Stomach (tissue), 9 donors: Measurements from ENCODE around the gene FAM20B. TPM values are rescaled to one million over a fixed set of nuclear protein-coding genes. Genes with fewer than 3 reads are reported as not detected.

Experiments used
- DNase-seq, 2 donors: peaks; one replicate each; pipeline versions ENCODE4 v3.0.0 to v3.0.0-alpha.2; 2013 to 2019
- H3K27ac ChIP-seq, 5 donors: fragments of 200-600 bp in 4 of 5; sonication (generic) in 4 of 5; one replicate each; pipeline ENCODE4 v1.5.1; 2013 to 2019; ENCODE audit warnings: mild to moderate bottlenecking in 1 of 5, moderate library complexity in 1 of 5
- H3K27me3 ChIP-seq, 3 donors: fragments of 200-600 bp; sonication (generic); one replicate each; pipeline ENCODE4 v1.5.1; 2017 to 2019; ENCODE audit warnings: mixed run types in 1 of 3
- H3K36me3 ChIP-seq, 4 donors: fragments of 200-600 bp; sonication (generic); 1 replicate in 3 of 4; 2 replicates in 1 of 4; pipeline ENCODE4 v1.5.1; 2016 to 2019
- H3K4me1 ChIP-seq, 4 donors: fragments of 200-600 bp; sonication (generic); one replicate each; pipeline ENCODE4 v1.5.1; 2016 to 2019
- H3K4me3 ChIP-seq, 4 donors: fragments of 200-600 bp; sonication (generic) in 3 of 4; one replicate each; pipeline ENCODE4 v1.5.1; 2016 to 2019; ENCODE audit warnings: mild to moderate bottlenecking in 1 of 4
- H3K9me3 ChIP-seq, 4 donors: fragments of 200-600 bp; sonication (generic); one replicate each; pipeline ENCODE4 v1.5.1; 2016 to 2019
- EP300 ChIP-seq: sonication (generic); formaldehyde crosslinking; IDR thresholded peaks from one replicate; pipeline ENCODE4 v1.6.1; 2017; ENCODE audit warnings: antibody characterized with exemption
- POLR2A ChIP-seq, 4 donors: fragments of 450-650 bp; IDR thresholded peaks; one replicate each; pipeline ENCODE4 v1.6.1; 2016; ENCODE audit warnings: antibody characterized with exemption in 4 of 4, control low read depth in 2 of 4, mild to moderate bottlenecking in 1 of 4, moderate library complexity in 1 of 4
- POLR2AphosphoS5 ChIP-seq, 3 donors: sonication (generic); formaldehyde crosslinking; IDR thresholded peaks; one replicate each; pipeline ENCODE4 v1.6.1; 2016; ENCODE audit warnings: antibody characterized with exemption in 3 of 3
- WGBS, 5 donors: extraction: QIAGEN DNeasy Blood & Tissue Kit in 3 of 5; methylation state at CpG; one replicate each; pipeline versions ENCODE4 v1.1.5 to v1.1.7; 2013 to 2018; 5-methylcytosine and 5-hydroxymethylcytosine counted together
- intact Hi-C: fragments of 100-400 bp; cut with DNase I; formaldehyde crosslinking; loops from one replicate; pipeline ENCODE4 v1.15.1; 2023; ENCODE audit warnings: low total_unique reads
- polyA plus RNA-seq, 3 donors: library from polyadenylated mRNA; stranded (reverse); fragments of 200-250 nt; gene quantifications; one replicate each; pipeline ENCODE4 v1.2.3, GENCODE V29; 2013
- total RNA-seq, 5 donors: library from RNA; depleted of rRNA; stranded (reverse); fragments of >200 nt; gene quantifications; one replicate each; pipeline versions ENCODE4 v1.1.0 to v1.2.3, GENCODE V29; 2014 to 2016
- TF ChIP-seq, protein P1 (sequence below), 7 experiments: fragments of 450-650 bp in 4 of 7; fragments of 200-600 bp in 3 of 7; sonication (generic) in 3 of 7; IDR thresholded peaks; one replicate each; pipeline ENCODE4 v1.5.1; 2016 to 2019; ENCODE audit warnings: antibody characterized with exemption in 7 of 7, control low read depth in 2 of 7, mild to moderate bottlenecking in 1 of 7
- donor health status: healthy with polysubstance abuse.
- donor health status: Bipolar disorder and iron deficiency.
- donor health status: healthy.

Gene FAM20B
- total and polyA plus RNA-seq, 8 donors = 8.1 to 43.3 (median 18.5) TPM

DNA sequence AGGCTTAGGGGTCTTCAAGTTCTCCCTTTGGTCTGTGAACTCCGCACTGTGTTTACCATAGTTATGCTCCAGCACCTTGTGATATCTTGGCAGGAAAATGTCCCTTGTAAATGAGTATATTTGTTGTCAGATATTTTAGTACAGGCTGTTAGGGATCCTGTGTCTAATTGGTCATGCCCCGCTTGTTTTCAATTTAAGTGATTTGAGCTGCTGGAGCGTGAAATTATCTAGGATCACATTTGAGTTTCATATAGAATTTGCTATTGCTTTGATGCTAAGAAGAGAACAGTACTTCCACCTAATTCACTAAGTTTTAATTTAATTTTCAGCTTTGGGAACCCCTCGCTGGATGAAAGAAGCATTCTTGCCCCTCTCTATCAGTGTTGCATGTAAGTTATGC lies 40.8 kb downstream of the FAM20B start:
- no peak overlapping the region for H3K27ac ChIP-seq
- no peak for DNase-seq
- 95 to 99% (median 96%) methylated on average over 4 of the region's 4 CpGs for WGBS, 5 donors
- no peaks in the 10 kb centered on the region for H3K9me3 ChIP-seq
- peaks cover 26 to 85% (median 77%) of the 10 kb centered on the region in 4 donors for H3K36me3 ChIP-seq
- H3K27me3 ChIP-seq = no peaks in the 10 kb centered on the region
- TF ChIP-seq POLR2A (IDR thresholded peaks at IDR 0.05) (no peak), POLR2AphosphoS5 (IDR thresholded peaks at IDR 0.05) (no peak), EP300 (no peak)
- TF ChIP-seq, protein P1, sequence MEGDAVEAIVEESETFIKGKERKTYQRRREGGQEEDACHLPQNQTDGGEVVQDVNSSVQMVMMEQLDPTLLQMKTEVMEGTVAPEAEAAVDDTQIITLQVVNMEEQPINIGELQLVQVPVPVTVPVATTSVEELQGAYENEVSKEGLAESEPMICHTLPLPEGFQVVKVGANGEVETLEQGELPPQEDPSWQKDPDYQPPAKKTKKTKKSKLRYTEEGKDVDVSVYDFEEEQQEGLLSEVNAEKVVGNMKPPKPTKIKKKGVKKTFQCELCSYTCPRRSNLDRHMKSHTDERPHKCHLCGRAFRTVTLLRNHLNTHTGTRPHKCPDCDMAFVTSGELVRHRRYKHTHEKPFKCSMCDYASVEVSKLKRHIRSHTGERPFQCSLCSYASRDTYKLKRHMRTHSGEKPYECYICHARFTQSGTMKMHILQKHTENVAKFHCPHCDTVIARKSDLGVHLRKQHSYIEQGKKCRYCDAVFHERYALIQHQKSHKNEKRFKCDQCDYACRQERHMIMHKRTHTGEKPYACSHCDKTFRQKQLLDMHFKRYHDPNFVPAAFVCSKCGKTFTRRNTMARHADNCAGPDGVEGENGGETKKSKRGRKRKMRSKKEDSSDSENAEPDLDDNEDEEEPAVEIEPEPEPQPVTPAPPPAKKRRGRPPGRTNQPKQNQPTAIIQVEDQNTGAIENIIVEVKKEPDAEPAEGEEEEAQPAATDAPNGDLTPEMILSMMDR (IDR thresholded peaks at IDR 0.05) = no peak
- intact Hi-C loops = no loop called here
- no peak overlapping the region for H3K4me3 ChIP-seq
- H3K4me1 ChIP-seq = no peaks in the 10 kb centered on the region

DNA sequence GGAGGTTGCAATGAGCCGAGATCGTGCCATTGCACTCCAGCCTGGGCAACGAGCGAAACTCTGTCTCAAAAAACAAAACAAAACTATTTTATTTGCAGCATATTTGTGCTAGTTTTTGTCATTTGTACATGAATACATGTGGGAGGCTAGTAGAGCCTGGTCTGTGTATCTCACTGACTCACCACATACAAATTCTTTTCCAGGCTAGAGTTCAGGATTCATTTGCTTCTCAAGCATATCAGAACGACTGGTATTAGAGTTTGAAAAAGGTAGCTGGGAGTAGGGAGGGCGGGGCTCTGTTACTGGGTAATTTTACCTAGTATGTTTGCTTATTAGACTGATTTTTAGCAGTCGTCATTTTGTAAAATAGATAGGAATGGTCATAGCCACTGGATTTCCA lies 51.7 kb downstream of the FAM20B start:
- Histone ChIP-seq H3K27ac (peak overlapping the region in 3 of 5 donors; percentile 16 to 76 (median 34)), H3K27me3 (no peaks in the 10 kb centered on the region), H3K4me1 (peaks cover 8 to 16% (median 12%) of the 10 kb centered on the region in 4 donors), H3K9me3 (no peaks in the 10 kb centered on the region), H3K4me3 (no peak overlapping the region), H3K36me3 (peaks cover 0 to 34% (median 22%) of the 10 kb centered on the region in 4 donors)
- 68 to 82% (median 75%) methylated on average over 7 of the region's 7 CpGs for WGBS, 5 donors
- no peak for TF ChIP-seq POLR2A (IDR thresholded peaks at IDR 0.05)
- TF ChIP-seq, protein P1 (IDR thresholded peaks at IDR 0.05) = no peak
- TF ChIP-seq EP300 = no peak
- TF ChIP-seq POLR2AphosphoS5 (IDR thresholded peaks at IDR 0.05) = no peak
- DNase-seq = peak in 1 of 2 donors; percentile 40
- intact Hi-C loops = no loop called here

- no peak overlapping the region for H3K4me3 ChIP-seq
- intact Hi-C loops = no loop called here
- no peaks in the 10 kb centered on the region for H3K27me3 ChIP-seq
- H3K4me1 ChIP-seq = peaks cover 17 to 32% (median 25%) of the 10 kb centered on the region in 4 donors
- no peak for TF ChIP-seq POLR2A (IDR thresholded peaks at IDR 0.05)
- TF ChIP-seq POLR2AphosphoS5 (IDR thresholded peaks at IDR 0.05) = peak in 1 of 3 donors; percentile 51
- TF ChIP-seq, protein P1 (IDR thresholded peaks at IDR 0.05) = peak in 5 of 7 experiments; percentile 50 to 71 (median 62)
- peaks cover 0 to 16% (median 5%) of the 10 kb centered on the region in 4 donors for H3K36me3 ChIP-seq
- no peak overlapping the region for H3K27ac ChIP-seq
- no peaks in the 10 kb centered on the region for H3K9me3 ChIP-seq
- 49 to 54% (median 51%) methylated on average over 18 of the region's 18 CpGs for WGBS, 5 donors
- peak; percentile 47 to 89 for DNase-seq
Observed at GRCh38 chr1:179079113-179079761, 53.5 kb downstream of the FAM20B start.

DNA sequence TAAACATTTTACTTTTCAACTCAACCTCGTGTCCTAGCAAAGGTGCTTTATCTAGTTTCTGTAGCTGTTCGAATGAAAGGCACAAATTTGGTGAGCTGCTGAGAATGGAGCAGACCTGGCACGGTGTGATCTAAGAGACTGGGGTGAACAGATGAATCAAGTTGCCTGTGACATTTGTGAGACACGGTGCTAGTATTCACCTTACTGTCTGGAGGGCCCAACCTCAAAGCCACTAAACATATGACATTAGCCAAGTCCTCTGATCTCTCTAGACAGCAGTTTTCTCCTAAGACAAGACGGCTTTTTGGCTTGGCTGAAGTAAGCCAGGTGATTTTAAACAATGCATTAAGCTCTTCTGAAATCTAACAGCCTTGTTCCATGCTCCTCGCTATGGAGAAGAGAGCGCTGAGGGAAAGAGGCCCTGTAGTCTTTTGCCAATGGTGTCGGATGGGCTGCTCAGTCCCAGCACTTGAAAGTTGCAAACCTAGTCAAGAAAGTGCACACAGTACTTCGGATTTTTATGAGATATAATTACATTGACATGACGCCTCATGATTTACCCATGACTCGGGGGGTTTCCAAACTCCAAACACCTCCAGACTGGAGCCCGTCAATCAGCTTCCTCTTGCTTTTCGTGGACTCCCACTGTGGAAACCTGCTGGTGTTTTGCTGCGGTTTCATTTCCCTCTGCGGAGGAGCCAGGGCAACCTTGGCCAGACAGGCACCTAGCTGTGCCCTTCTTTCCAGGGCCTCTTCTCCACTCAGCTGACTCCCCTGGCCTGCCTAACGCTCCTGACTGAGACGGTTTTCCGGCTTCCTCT lies 55.4 kb downstream of the FAM20B start:
- Histone ChIP-seq H3K27ac (peak overlapping the region; percentile 79 to 94 (median 93)), H3K4me1 (peaks cover 17 to 37% (median 25%) of the 10 kb centered on the region in 4 donors), H3K4me3 (peak overlapping the region; percentile 77 to 93 (median 84)), H3K36me3 (peaks cover 7 to 19% (median 13%) of the 10 kb centered on the region in 4 donors), H3K27me3 (no peaks in the 10 kb centered on the region), H3K9me3 (no peaks in the 10 kb centered on the region)
- 25 to 30% (median 26%) methylated on average over 18 of the region's 18 CpGs for WGBS, 5 donors
- TF ChIP-seq, protein P1 (IDR thresholded peaks at IDR 0.05) = no peak
- no peak for TF ChIP-seq POLR2A (IDR thresholded peaks at IDR 0.05)
- no peak for TF ChIP-seq EP300
- no peak for TF ChIP-seq POLR2AphosphoS5 (IDR thresholded peaks at IDR 0.05)
- DNase-seq = no peak
- intact Hi-C loops = loop anchor here (5.0 kb wide), 2 partner anchors 211 to 286 kb away; partner anchors contain the start of genes AXDND1 and SOAT1
